Fibroblast of villous mesenchyme (primary cell): ENCODE measurements around the gene TIMP2. TPM values are rescaled to one million over a fixed set of nuclear protein-coding genes. Genes with fewer than 3 reads are reported as not detected.
A peak's percentile ranks its signal among the peaks of the same experiment; 100 is the strongest.

Experiments used
- DNase-seq: peaks from one replicate; pipeline ENCODE4 v3.0.0-alpha.2; 2010; ENCODE audit warnings: low read depth
- H3K4me3 ChIP-seq: 2 replicates; pipeline ENCODE4 v1.5.1; 2011; ENCODE audit warnings: low read depth, mild to moderate bottlenecking, low read length
- CTCF ChIP-seq: IDR thresholded peaks from 2 replicates; pipeline ENCODE4 v1.5.1; 2012; ENCODE audit warnings: low read depth, mild to moderate bottlenecking, low read length; ENCODE audit not compliant: insufficient read depth
- total RNA-seq: library from RNA; depleted of rRNA; stranded (reverse); fragments of >200 nt; gene quantifications from 2 replicates; pipeline ENCODE4 v1.2.3, GENCODE V29; 2012

The TIMP2 gene
- total RNA-seq, 1 donor = 189 TPM

GRCh38 chr17:78818152-78818846, 106.9 kb downstream of the TIMP2 start:
- H3K4me3 ChIP-seq = no peak overlapping the region
- DNase-seq = no peak
- TF ChIP-seq CTCF = no peak

GRCh38 chr17:78817123-78817522, 108.1 kb downstream of the TIMP2 start:
- TF ChIP-seq CTCF = no peak
- DNase-seq = no peak
- H3K4me3 ChIP-seq = no peak overlapping the region

GRCh38 chr17:78815696-78816095, 109.5 kb downstream of the TIMP2 start:
- H3K4me3 ChIP-seq = no peak overlapping the region
- no peak for DNase-seq
- TF ChIP-seq CTCF = no peak

- no peak overlapping the region for H3K4me3 ChIP-seq
- no peak for TF ChIP-seq CTCF
- no peak for DNase-seq
These were observed 112.3 kb downstream of the TIMP2 start for GRCh38 chr17:78812855-78813254.

- TF ChIP-seq CTCF = no peak
- peak; percentile 67 for DNase-seq
- H3K4me3 ChIP-seq = no peak overlapping the region
These were observed 117.0 kb downstream of the TIMP2 start for GRCh38 chr17:78808163-78808562.

- TF ChIP-seq CTCF = no peak
- no peak for DNase-seq
- H3K4me3 ChIP-seq = no peak overlapping the region
These were observed 118.7 kb downstream of the TIMP2 start for GRCh38 chr17:78806451-78806850.

GRCh38 chr17:78805301-78805700, 119.9 kb downstream of the TIMP2 start:
- no peak overlapping the region for H3K4me3 ChIP-seq
- DNase-seq = no peak
- TF ChIP-seq CTCF = no peak
